GM12891 (cell line): ENCODE measurements around the gene STK16.

Experiments
- DNase-seq: peaks from one replicate; pipeline ENCODE4 v3.0.0; 2011; ENCODE audit warnings: low spot score; ENCODE audit not compliant: insufficient read length
- FAIRE-seq: peaks from 2 replicates; lab custom pipeline; 2011; peaks lifted over from hg19 to GRCh38; lab: Jason Lieb, UNC
- PAX5 ChIP-seq: IDR thresholded peaks from 2 replicates; pipeline ENCODE4 v1.6.1; 2011; ENCODE audit warnings: low read length, moderate library complexity, mild to moderate bottlenecking; ENCODE audit not compliant: insufficient read depth, severe bottlenecking
- POLR2A ChIP-seq: IDR thresholded peaks from 2 replicates; pipeline ENCODE4 v1.6.1; 2011; ENCODE audit warnings: low read depth, low read length, control low read depth
- POLR2AphosphoS5 ChIP-seq: IDR thresholded peaks from 2 replicates; pipeline ENCODE4 v1.6.1; 2011; ENCODE audit warnings: low read depth, low read length, control low read depth
- POU2F2 ChIP-seq: IDR thresholded peaks from 2 replicates; pipeline ENCODE4 v1.6.1; 2011; ENCODE audit warnings: low read depth, mild to moderate bottlenecking, control low read depth, low read length, moderate library complexity
- SPI1 ChIP-seq: IDR thresholded peaks from 2 replicates; pipeline ENCODE4 v1.6.1; 2011; ENCODE audit warnings: low read depth, low read length, control low read depth
- TAF1 ChIP-seq: IDR thresholded peaks from 2 replicates; pipeline ENCODE4 v1.6.1; 2011; ENCODE audit warnings: low read depth, low read length, control low read depth

The STK16 gene

GRCh38 chr2:219206328-219207133 is 38.7 kb upstream of the STK16 start, which contains the start of gene ZFAND2B:
ZFAND2B (plus strand) TSS chr2:219206782; CDS start chr2:219206988, 206 bp downstream.
- TF ChIP-seq POU2F2 (peak; percentile 74), SPI1 (no peak), POLR2AphosphoS5 (peak; percentile 96), POLR2A (peak; percentile 96), TAF1 (peak; percentile 92), PAX5 (peak; percentile 10)
- DNase-seq (peak; percentile 99), FAIRE-seq (peak; percentile 96)

DNA sequence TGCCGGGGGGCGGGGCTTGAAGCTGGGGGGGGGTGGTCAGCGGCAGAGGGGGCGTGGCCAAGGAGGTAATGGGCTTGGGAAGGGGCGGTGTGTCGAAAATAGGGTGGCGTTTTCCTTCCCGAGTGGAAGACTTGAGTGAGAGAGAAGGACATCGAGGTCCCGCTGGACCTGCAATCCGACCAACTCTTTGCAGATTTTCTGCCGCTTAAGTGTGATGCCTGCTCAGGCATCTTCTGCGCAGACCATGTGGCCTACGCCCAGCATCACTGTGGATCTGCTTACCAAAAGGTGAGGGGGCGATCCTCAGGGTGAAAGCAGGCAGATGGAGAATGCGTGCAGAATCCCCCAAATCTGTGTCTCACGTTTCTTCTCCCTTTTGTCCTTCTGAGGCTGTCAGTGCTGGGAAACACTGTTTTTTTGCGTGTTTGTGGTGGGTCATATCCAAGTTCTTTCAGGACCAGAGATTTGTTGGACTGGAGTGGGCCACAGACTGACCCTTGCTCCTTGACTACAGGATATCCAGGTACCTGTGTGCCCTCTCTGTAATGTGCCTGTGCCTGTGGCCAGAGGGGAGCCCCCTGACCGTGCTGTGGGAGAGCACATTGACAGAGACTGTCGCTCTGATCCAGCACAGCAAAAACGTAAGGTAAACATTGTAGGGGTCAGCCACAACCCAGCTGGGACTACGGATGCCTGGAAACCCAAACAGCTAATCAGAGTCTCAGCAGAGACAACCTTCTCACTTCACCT is 38.0 kb upstream of the STK16 start:
- no peak for TF ChIP-seq POU2F2
- TF ChIP-seq POLR2AphosphoS5: no peak
- no peak for TF ChIP-seq POLR2A
- TF ChIP-seq PAX5: no peak
- TF ChIP-seq TAF1: no peak
- no peak for TF ChIP-seq SPI1
- DNase-seq (no peak), FAIRE-seq (no peak)

- FAIRE-seq (no peak), DNase-seq (no peak)
- TF ChIP-seq POLR2A (no peak), SPI1 (no peak), POU2F2 (no peak), PAX5 (no peak), TAF1 (no peak), POLR2AphosphoS5 (no peak)
Observed at GRCh38 chr2:219207884-219208740, 37.2 kb upstream of the STK16 start.

DNA sequence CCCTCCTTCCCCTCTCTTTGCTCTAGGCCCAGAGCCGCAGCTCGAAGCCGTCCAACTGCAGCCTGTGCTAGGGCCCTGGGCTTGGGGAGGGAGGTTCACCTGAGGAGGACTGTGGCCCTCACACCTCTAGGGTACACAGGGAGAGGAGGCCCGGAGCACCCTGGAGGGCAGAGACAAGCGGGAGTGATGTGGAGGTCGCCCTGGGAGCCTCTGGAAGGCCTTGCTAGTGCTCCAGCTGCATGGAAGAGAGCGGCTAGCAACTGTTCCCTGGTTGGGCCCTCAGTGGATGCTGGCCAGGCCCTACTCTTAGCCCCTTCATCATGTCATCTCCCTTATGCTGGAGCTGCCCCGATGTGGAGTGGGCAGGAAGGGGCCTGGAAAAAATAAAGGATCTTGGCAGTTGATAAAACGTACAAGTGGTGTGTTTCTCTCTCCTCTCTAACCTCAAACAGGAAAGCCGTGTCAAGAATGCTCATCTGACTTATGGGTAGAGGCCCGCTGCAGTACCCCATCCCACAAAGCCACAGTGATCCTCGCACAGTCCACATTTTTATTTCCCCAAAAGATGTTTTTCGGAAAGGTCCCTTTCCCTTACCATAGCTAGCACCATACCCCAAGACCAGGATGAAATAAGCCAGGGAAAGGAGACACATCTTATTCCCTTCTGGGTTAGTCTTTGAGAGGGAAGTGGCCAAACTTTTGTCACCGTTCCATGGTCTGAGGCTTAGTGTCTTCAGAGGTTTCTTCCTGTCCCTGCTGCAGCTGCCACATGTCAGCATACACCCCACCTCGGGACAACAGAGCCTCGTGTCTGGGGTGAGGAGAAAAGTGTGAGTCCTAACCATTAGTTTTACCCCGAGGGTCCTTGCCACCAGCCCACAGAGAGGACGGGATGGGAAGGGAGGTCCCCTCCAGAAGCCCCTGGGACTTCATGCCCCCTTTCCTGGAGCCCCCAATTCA is 35.8 kb upstream of the STK16 start:
- FAIRE-seq (no peak), DNase-seq (no peak)
- no peak for TF ChIP-seq POLR2A
- no peak for TF ChIP-seq POU2F2
- TF ChIP-seq TAF1: no peak
- no peak for TF ChIP-seq PAX5
- TF ChIP-seq SPI1: no peak
- TF ChIP-seq POLR2AphosphoS5: no peak

DNA sequence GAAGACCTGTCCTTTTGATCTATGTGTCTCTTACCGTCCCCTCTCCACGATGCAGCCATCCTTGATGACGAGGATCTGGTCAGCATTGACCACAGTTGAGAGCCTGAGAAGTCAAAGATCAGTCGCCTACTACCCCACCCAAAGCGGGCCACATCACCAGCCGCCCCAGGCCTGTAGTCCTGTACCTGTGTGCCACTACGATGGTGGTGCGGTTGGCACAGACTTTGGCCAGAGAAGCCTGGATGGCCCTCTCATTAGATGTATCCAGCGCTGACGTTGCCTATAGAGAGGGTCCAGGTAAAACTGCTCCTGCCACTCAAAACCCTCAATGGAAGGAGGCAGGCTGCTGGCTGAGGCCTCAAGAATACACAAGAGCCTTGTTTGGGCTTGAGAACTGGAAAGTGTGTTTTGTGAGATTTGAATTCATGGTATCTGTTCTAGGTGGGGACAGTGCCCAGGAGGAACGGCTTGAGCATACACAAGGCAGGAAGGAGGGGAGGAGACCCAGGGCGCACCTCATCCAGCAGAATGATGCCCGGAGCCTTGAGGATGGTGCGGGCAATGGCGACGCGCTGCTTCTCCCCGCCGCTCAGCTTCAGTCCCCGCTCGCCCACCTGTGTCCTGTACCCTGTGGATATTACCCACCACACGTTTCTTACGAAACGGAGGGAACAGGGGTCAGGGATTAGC is 34.9 kb upstream of the STK16 start:
- TF ChIP-seq TAF1: no peak
- TF ChIP-seq POU2F2: no peak
- TF ChIP-seq SPI1: no peak
- TF ChIP-seq PAX5: no peak
- no peak for TF ChIP-seq POLR2A
- no peak for TF ChIP-seq POLR2AphosphoS5
- no peak for FAIRE-seq
- no peak for DNase-seq

GRCh38 chr2:219210886-219211362 is 34.4 kb upstream of the STK16 start:
- no peak for FAIRE-seq
- TF ChIP-seq POLR2AphosphoS5 (no peak), POLR2A (no peak), POU2F2 (no peak), SPI1 (no peak), TAF1 (no peak), PAX5 (no peak)
- no peak for DNase-seq

GRCh38 chr2:219213026-219213415 is 32.3 kb upstream of the STK16 start:
- DNase-seq (no peak), FAIRE-seq (no peak)
- TF ChIP-seq POU2F2 (no peak), POLR2A (no peak), SPI1 (no peak), PAX5 (no peak), TAF1 (no peak), POLR2AphosphoS5 (no peak)
